ENCODE measurements around the gene GMEB2. TPM values are rescaled to one million over a fixed set of nuclear protein-coding genes. Genes with fewer than 3 reads are reported as not detected.
"Not testable (repeated sequence)": the region's sequence is repeated elsewhere in the genome, so short reads cannot be mapped to it uniquely, and the experiment has no call there.

The GMEB2 gene
- total RNA-seq, 1 donor from 2014 or later, result 13.2 TPM

DNA sequence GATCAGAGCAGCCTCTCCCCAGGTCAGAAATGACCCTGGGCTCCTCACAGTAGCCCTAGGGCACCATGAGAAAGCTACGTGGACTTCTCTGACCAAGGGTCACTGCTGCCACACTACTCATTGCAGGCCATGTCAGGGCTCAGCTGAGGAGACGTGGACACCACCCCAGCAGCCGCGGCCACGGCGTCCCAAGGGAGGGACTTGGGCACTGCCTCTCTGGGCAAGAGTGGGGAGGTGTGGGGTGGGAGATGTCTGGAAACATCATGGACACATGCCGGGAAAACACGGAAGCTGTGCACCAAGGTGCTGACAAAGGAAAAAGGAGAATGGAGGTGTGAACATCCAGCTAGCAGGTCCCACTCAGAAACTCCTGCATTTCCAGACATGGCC, 9.0 kb downstream of the GMEB2 start:
- FAIRE-seq (peak; percentile 82), DNase-seq (ENCODE audit: low read depth) (no peak)
- TF ChIP-seq CTCF (IDR thresholded peaks at IDR 0.05; ENCODE audit: insufficient read depth, low read length, severe bottlenecking), result no peak
- no peak overlapping the region for H3K4me3 ChIP-seq (ENCODE audit: low read depth, low read length)
- peaks cover 23% of the 10 kb centered on the region for H3K36me3 ChIP-seq (ENCODE audit: control insufficient read depth, insufficient read depth, low read length)
- no peaks in the 10 kb centered on the region for H3K27me3 ChIP-seq (ENCODE audit: control insufficient read depth, insufficient read depth, low read length)

- DNase-seq (ENCODE audit: low read depth) (no peak), FAIRE-seq (no peak)
- Histone ChIP-seq H3K36me3 (ENCODE audit: control insufficient read depth, insufficient read depth, low read length) (peaks cover 23% of the 10 kb centered on the region), H3K27me3 (ENCODE audit: control insufficient read depth, insufficient read depth, low read length) (no peaks in the 10 kb centered on the region), H3K4me3 (ENCODE audit: low read depth, low read length) (no peak overlapping the region)
- TF ChIP-seq CTCF (IDR thresholded peaks at IDR 0.05; ENCODE audit: insufficient read depth, low read length, severe bottlenecking), result no peak
These were observed 9.6 kb downstream of the GMEB2 start for GRCh38 chr20:63617092-63617875.

DNA sequence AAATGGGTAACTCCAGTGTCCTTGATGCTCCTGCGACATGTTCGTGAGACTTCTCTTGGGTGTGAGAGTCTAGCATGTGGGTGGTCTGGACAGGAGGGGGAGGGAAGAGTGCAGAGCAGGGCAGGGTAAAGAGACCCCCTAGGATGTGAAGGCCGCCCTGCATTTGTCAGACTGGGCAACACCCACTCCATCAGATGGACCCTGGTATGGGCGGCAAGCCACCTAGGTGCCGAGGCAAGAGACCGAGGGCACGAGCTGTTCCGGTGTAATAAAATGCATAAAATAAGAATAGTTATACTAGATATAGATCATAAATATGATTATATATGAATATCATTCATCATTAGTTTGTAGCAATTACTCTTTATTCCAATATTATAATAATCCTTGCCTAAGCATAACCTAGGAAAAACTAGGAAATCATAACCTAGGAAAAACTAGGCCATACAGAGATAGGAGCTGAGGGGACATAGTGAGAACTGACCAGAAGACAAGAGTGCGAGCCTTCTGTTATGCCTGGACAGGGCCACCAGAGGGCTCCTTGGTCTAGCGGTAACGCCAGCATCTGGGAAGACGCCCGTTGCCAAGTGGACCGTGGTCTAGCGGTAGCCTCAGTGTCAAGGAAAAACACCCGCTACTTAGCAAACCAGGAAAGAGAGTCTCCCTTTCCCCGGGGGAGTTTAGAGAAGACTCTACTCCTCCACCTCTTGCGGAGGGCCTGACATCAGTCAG, 12.9 kb downstream of the GMEB2 start:
- not testable (repeated sequence) for FAIRE-seq; H3K27me3 ChIP-seq (ENCODE audit: control insufficient read depth, insufficient read depth, low read length); H3K4me3 ChIP-seq (ENCODE audit: low read depth, low read length); DNase-seq (ENCODE audit: low read depth)
- peaks cover 20% of the 10 kb centered on the region for H3K36me3 ChIP-seq (ENCODE audit: control insufficient read depth, insufficient read depth, low read length)

DNA sequence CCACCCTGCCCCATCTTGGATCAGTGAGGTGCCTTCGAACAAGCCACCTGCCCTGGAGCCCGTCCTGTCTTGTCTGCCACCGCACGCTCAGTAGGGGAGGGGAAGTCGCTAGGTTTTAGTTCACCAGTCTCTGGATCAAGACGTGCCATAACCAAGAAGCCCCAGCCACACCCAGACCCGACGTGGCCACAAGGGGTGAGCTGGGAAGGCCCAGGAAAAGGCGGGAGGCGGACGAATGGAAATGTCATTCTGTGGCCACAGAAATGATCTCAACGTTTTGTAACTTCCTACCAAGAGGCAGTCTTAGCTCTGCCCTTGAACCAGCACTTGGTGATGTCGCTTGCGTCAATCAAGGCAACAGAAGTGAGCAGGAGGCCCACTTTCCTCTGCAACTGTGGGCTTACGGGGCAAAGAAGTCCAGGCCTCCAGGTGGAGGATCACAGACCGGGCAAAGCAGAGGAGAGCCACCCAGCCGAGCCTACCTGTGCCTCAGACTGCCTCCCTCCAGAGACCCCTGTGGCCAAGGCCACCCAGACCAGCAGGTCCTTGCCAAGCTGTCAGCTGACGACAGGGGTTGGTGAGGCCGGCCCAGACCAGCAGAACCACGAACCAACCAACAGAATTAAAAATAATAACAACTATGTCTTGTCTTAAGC, 14.5 kb downstream of the GMEB2 start:
- TF ChIP-seq CTCF (IDR thresholded peaks at IDR 0.05; ENCODE audit: insufficient read depth, low read length, severe bottlenecking), result no peak
- no peak for DNase-seq (ENCODE audit: low read depth)
- H3K4me3 ChIP-seq (ENCODE audit: low read depth, low read length), result no peak overlapping the region
- no peaks in the 10 kb centered on the region for H3K27me3 ChIP-seq (ENCODE audit: control insufficient read depth, insufficient read depth, low read length)
- peaks cover 11% of the 10 kb centered on the region for H3K36me3 ChIP-seq (ENCODE audit: control insufficient read depth, insufficient read depth, low read length)
- no peak for FAIRE-seq

DNA sequence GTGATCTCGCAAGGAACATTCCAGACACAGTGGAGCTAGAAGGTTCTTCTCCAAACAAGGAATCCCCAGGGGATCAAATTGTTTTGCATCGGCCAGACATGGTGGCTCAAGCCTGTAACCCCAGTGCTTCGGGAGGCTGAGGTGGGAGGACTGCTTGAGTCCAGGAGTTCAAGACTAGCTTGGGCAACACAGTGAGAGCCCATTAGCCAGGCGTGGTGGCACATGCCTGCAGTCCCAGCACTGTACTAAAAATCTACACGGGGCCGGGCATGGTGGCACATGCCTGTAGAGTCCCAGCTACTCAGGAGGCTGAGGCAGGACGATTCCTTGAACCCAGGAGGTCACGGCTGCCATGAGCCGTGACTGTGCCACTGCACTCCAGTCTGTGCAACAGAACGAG, 15.3 kb downstream of the GMEB2 start:
- FAIRE-seq, result no peak
- Histone ChIP-seq H3K36me3 (ENCODE audit: control insufficient read depth, insufficient read depth, low read length) (peaks cover 7% of the 10 kb centered on the region), H3K4me3 (ENCODE audit: low read depth, low read length) (no peak overlapping the region), H3K27me3 (ENCODE audit: control insufficient read depth, insufficient read depth, low read length) (no peaks in the 10 kb centered on the region)
- DNase-seq (ENCODE audit: low read depth), result no peak
- TF ChIP-seq CTCF (IDR thresholded peaks at IDR 0.05; ENCODE audit: insufficient read depth, low read length, severe bottlenecking), result no peak

Data from bronchial epithelial cell (primary cell).